ENCODE results near the gene KHDC1L.

The KHDC1L gene

GRCh38 chr6:73216859-73217258, 8.4 kb downstream of the KHDC1L start:
- Histone ChIP-seq H3K4me1 (no peaks in the 10 kb centered on the region), H3K9ac (no peak overlapping the region), H2AFZ (no peak overlapping the region), H3K27me3 (ENCODE audit: control insufficient read depth, insufficient read depth, low read length) (no peaks in the 10 kb centered on the region), H3K36me3 (ENCODE audit: control insufficient read depth, insufficient read depth, low read length) (no peaks in the 10 kb centered on the region), H3K4me2 (ENCODE audit: low read length) (no peak overlapping the region), H3K9me3 (ENCODE audit: control insufficient read depth, low read length) (no peaks in the 10 kb centered on the region), H3K79me2 (no peaks in the 10 kb centered on the region), H3K4me3 (ENCODE audit: low read depth, low read length) (no peak overlapping the region), H3K27ac (no peak overlapping the region)
- no peak for TF ChIP-seq CTCF (IDR thresholded peaks at IDR 0.05)

- no peak overlapping the region for H3K4me3 ChIP-seq (ENCODE audit: low read depth, low read length)
- no peaks in the 10 kb centered on the region for H3K36me3 ChIP-seq (ENCODE audit: control insufficient read depth, insufficient read depth, low read length)
- H3K9ac ChIP-seq, result no peak overlapping the region
- no peak overlapping the region for H3K27ac ChIP-seq
- no peak for TF ChIP-seq CTCF (IDR thresholded peaks at IDR 0.05)
- no peaks in the 10 kb centered on the region for H3K79me2 ChIP-seq
- no peak overlapping the region for H2AFZ ChIP-seq
- no peaks in the 10 kb centered on the region for H3K4me1 ChIP-seq
- H3K4me2 ChIP-seq (ENCODE audit: low read length), result no peak overlapping the region
- H3K27me3 ChIP-seq (ENCODE audit: control insufficient read depth, insufficient read depth, low read length), result no peaks in the 10 kb centered on the region
- H3K9me3 ChIP-seq (ENCODE audit: control insufficient read depth, low read length), result no peaks in the 10 kb centered on the region
These were observed 16.2 kb downstream of the KHDC1L start for GRCh38 chr6:73209117-73209516.

GRCh38 chr6:73207221-73207837, 18.0 kb downstream of the KHDC1L start:
- Histone ChIP-seq H3K4me3 (ENCODE audit: low read depth, low read length) (no peak overlapping the region), H3K9ac (no peak overlapping the region), H3K27me3 (ENCODE audit: control insufficient read depth, insufficient read depth, low read length) (no peaks in the 10 kb centered on the region), H3K4me1 (no peaks in the 10 kb centered on the region), H3K4me2 (ENCODE audit: low read length) (no peak overlapping the region), H3K27ac (no peak overlapping the region), H3K9me3 (ENCODE audit: control insufficient read depth, low read length) (no peaks in the 10 kb centered on the region), H2AFZ (no peak overlapping the region), H3K79me2 (no peaks in the 10 kb centered on the region), H3K36me3 (ENCODE audit: control insufficient read depth, insufficient read depth, low read length) (no peaks in the 10 kb centered on the region)
- TF ChIP-seq CTCF (IDR thresholded peaks at IDR 0.05), result no peak

GRCh38 chr6:73204252-73204651, 21.0 kb downstream of the KHDC1L start:
- no peaks in the 10 kb centered on the region for H3K79me2 ChIP-seq
- no peak overlapping the region for H3K9ac ChIP-seq
- no peak overlapping the region for H2AFZ ChIP-seq
- H3K4me1 ChIP-seq, result no peaks in the 10 kb centered on the region
- no peaks in the 10 kb centered on the region for H3K36me3 ChIP-seq (ENCODE audit: control insufficient read depth, insufficient read depth, low read length)
- no peak overlapping the region for H3K27ac ChIP-seq
- H3K27me3 ChIP-seq (ENCODE audit: control insufficient read depth, insufficient read depth, low read length), result no peaks in the 10 kb centered on the region
- H3K4me2 ChIP-seq (ENCODE audit: low read length), result no peak overlapping the region
- H3K4me3 ChIP-seq (ENCODE audit: low read depth, low read length), result no peak overlapping the region
- TF ChIP-seq CTCF (IDR thresholded peaks at IDR 0.05), result no peak
- no peaks in the 10 kb centered on the region for H3K9me3 ChIP-seq (ENCODE audit: control insufficient read depth, low read length)

- Histone ChIP-seq H3K27ac (no peak overlapping the region), H3K9ac (no peak overlapping the region), H3K9me3 (ENCODE audit: control insufficient read depth, low read length) (no peaks in the 10 kb centered on the region), H3K4me3 (ENCODE audit: low read depth, low read length) (no peak overlapping the region), H3K79me2 (no peaks in the 10 kb centered on the region), H3K4me1 (no peaks in the 10 kb centered on the region), H3K36me3 (ENCODE audit: control insufficient read depth, insufficient read depth, low read length) (no peaks in the 10 kb centered on the region), H2AFZ (no peak overlapping the region), H3K4me2 (ENCODE audit: low read length) (no peak overlapping the region), H3K27me3 (ENCODE audit: control insufficient read depth, insufficient read depth, low read length) (no peaks in the 10 kb centered on the region)
- no peak for TF ChIP-seq CTCF (IDR thresholded peaks at IDR 0.05)
These were observed 22.2 kb downstream of the KHDC1L start for GRCh38 chr6:73203098-73203497.
